K562 (cell line): ENCODE data around the gene HOXD4. TPM values are rescaled to one million over a fixed set of nuclear protein-coding genes. Genes with fewer than 3 reads are reported as not detected.

Source experiments
- ATAC-seq: fragments of 200-7000 bp; cut with Tn5 transposase; 3 replicates; pipeline ENCODE4 v1.9.1; 2020; ENCODE audit warnings: moderate library complexity
- BruUV-seq: library from RNA; stranded (reverse); fragments of 400-500 nt; replicated peaks from 2 replicates; lab custom pipeline; 2021; lab: Mats Ljungman, UMichigan
- CTCF ChIA-PET: fragments of 300-600 bp; formaldehyde crosslinking; extraction: SDS; loops from one replicate; lab custom pipeline; 2021; ENCODE audit warnings: low intra/inter-chr PET ratio; lab: Yijun Ruan, JAX
- POLR2A ChIA-PET: fragments of 300-600, 350-650 bp; sonication (Branson Sonifier 250); formaldehyde crosslinking; extraction: SDS; loops from one replicate; lab custom pipeline; 2021; ENCODE audit warnings: antibody characterized with exemption, inconsistent platforms; lab: Yijun Ruan, JAX
- DNase-seq, 4 experiments: peaks; one replicate each; pipeline versions ENCODE4 v3.0.0 to v3.0.0-alpha.2; 2011 to 2018; ENCODE audit warnings: low spot score in 3 of 4, mixed read lengths in 3 of 4; ENCODE audit errors: extremely low read depth in 1 of 4
- FAIRE-seq: peaks from 2 replicates; lab custom pipeline; 2011; peaks lifted over from hg19 to GRCh38; lab: Jason Lieb, UNC
- H2AFZ ChIP-seq: 2 replicates; pipeline ENCODE4 v1.6.0; 2011; ENCODE audit warnings: low read depth, low read length, control low read depth, inconsistent platforms
- H3K27ac ChIP-seq: fragments of 200-600 bp; 3 replicates; pipeline ENCODE4 v1.8.0; 2011; ENCODE audit warnings: low read depth, mild to moderate bottlenecking, control low read depth, inconsistent platforms, low read length, moderate library complexity, mixed read lengths; ENCODE audit errors: extremely low read depth
- H3K27me3 ChIP-seq, 2 experiments: fragments of 300-600 bp in 1 of 2; 2 replicates in 1 of 2; 3 replicates in 1 of 2; pipeline versions ENCODE4 v1.6.0 to v1.8.0; 2011; ENCODE audit warnings: inconsistent platforms in 2 of 2, low read length in 2 of 2, mild to moderate bottlenecking in 1 of 2, mixed read lengths in 1 of 2, moderate library complexity in 1 of 2; ENCODE audit not compliant: control insufficient read depth in 2 of 2, insufficient read depth in 2 of 2
- H3K36me3 ChIP-seq: fragments of 300-600 bp; 3 replicates; pipeline ENCODE4 v1.8.0; 2011; ENCODE audit warnings: mild to moderate bottlenecking, low read length, inconsistent platforms; ENCODE audit not compliant: control insufficient read depth, insufficient read depth
- H3K4me1 ChIP-seq, 2 experiments: fragments of 200-600 bp in 1 of 2; replicated peaks in 1 of 2; 2 replicates in 1 of 2; 3 replicates in 1 of 2; pipeline versions ENCODE4 v1.5.1 to v1.8.0; 2011; ENCODE audit warnings: inconsistent platforms in 2 of 2, low read length in 2 of 2, mild to moderate bottlenecking in 1 of 2, mixed read lengths in 1 of 2, moderate library complexity in 1 of 2; ENCODE audit not compliant: control insufficient read depth in 2 of 2, insufficient read depth in 2 of 2
- H3K4me2 ChIP-seq: 2 replicates; pipeline ENCODE4 v1.6.1; 2011; ENCODE audit warnings: low read length, control low read depth, inconsistent platforms, mixed read lengths; ENCODE audit not compliant: insufficient read depth
- H3K4me3 ChIP-seq: fragments of 200-600 bp; sonication (generic), shearing (Covaris generic); 2 replicates; pipeline ENCODE4 v1.5.1; 2016; ENCODE audit warnings: control low read depth, inconsistent platforms
- H3K79me2 ChIP-seq: fragments of 200-600 bp; 3 replicates; pipeline ENCODE4 v1.8.0; 2011; ENCODE audit warnings: low read length, inconsistent platforms; ENCODE audit not compliant: control insufficient read depth, insufficient read depth
- H3K9ac ChIP-seq, 2 experiments: 2 replicates each; pipeline versions ENCODE4 v1.6.0 to v1.6.1; 2011; ENCODE audit warnings: low read depth in 2 of 2, low read length in 2 of 2, control low read depth in 1 of 2, inconsistent platforms in 1 of 2, mild to moderate bottlenecking in 1 of 2, mixed read lengths in 1 of 2; ENCODE audit not compliant: insufficient read depth in 1 of 2
- H3K9me1 ChIP-seq: one replicate; pipeline ENCODE4 v1.6.0; 2011; ENCODE audit warnings: inconsistent platforms, mild to moderate bottlenecking, low read length, moderate library complexity; ENCODE audit not compliant: control insufficient read depth, insufficient read depth
- H3K9me3 ChIP-seq: replicated peaks from 2 replicates; pipeline ENCODE4 v1.5.1; 2011; ENCODE audit warnings: low read depth, low read length, inconsistent platforms; ENCODE audit not compliant: control insufficient read depth, insufficient read depth
- H4K20me1 ChIP-seq: replicated peaks from 2 replicates; pipeline ENCODE4 v1.6.1; 2011; ENCODE audit warnings: low read length, inconsistent platforms, mixed read lengths; ENCODE audit not compliant: control insufficient read depth, insufficient read depth
- CGGBP1 ChIP-seq: fragments of 250-450 bp; sonication (Bioruptor Pico); IDR thresholded peaks from 2 replicates; pipeline ENCODE4 v1.9.0; 2021; ENCODE audit warnings: mild to moderate bottlenecking
- EP400 ChIP-seq: fragments of 450-650 bp; IDR thresholded peaks from 2 replicates; pipeline ENCODE4 v1.6.1; 2017; ENCODE audit warnings: antibody characterized with exemption, mild to moderate bottlenecking, moderate library complexity
- FOXK2 ChIP-seq, 2 experiments: fragments of 450-650 bp; IDR thresholded peaks in 1 of 2; conservative IDR thresholded peaks in 1 of 2; 2 replicates each; pipeline ENCODE4 v1.6.1; 2016; ENCODE audit warnings: low read depth in 2 of 2, mild to moderate bottlenecking in 1 of 2
- HNRNPLL ChIP-seq: fragments of 200-400 bp; formaldehyde crosslinking; IDR thresholded peaks from 2 replicates; pipeline ENCODE4 v1.6.1; 2017; ENCODE audit warnings: low read length, low read depth, mild to moderate bottlenecking; ENCODE audit not compliant: poor library complexity, severe bottlenecking
- KDM5B ChIP-seq: fragments of 200-600 bp; sonication (generic); IDR thresholded peaks from 2 replicates; pipeline ENCODE4 v1.6.1; 2012; ENCODE audit warnings: low read depth, mild to moderate bottlenecking, moderate library complexity, low read length, control low read depth, inconsistent platforms; ENCODE audit not compliant: insufficient replicate concordance
- MLX ChIP-seq, 2 experiments: fragments of 450-650 bp in 1 of 2; sonication (generic) in 1 of 2; formaldehyde crosslinking; conservative IDR thresholded peaks; 2 replicates each; pipeline versions ENCODE4 v1.4.0 to v1.8.1; 2020 to 2022; ENCODE audit warnings: mild to moderate bottlenecking in 1 of 2, missing genetic modification reagents in 1 of 2
- NCOA2 ChIP-seq, 2 experiments: fragments of 450-650 bp; IDR thresholded peaks; 2 replicates each; pipeline ENCODE4 v1.6.1; 2018; ENCODE audit warnings: mild to moderate bottlenecking in 2 of 2, moderate library complexity in 1 of 2; ENCODE audit not compliant: partially characterized antibody in 2 of 2
- NFATC3 ChIP-seq: fragments of 450-650 bp; IDR thresholded peaks from 2 replicates; pipeline ENCODE4 v1.6.1; 2017; ENCODE audit warnings: mild to moderate bottlenecking
- POLR2AphosphoS5 ChIP-seq: IDR thresholded peaks from 2 replicates; pipeline ENCODE4 v1.6.1; 2011; ENCODE audit warnings: mild to moderate bottlenecking, low read depth, low read length, moderate library complexity; ENCODE audit not compliant: control insufficient read depth, insufficient read depth
- PRDM10 ChIP-seq: fragments of 450-650 bp; IDR thresholded peaks from 2 replicates; pipeline ENCODE4 v1.6.1; 2018; ENCODE audit not compliant: partially characterized antibody
- PTBP1 ChIP-seq: fragments of 200-400 bp; formaldehyde crosslinking; IDR thresholded peaks from 2 replicates; pipeline ENCODE4 v1.6.1; 2017; ENCODE audit warnings: low read depth, low read length
- WGBS: fragments of 100-300 bp; shearing (Covaris generic); methylation state at CpG from one replicate; pipeline ENCODE4 v1.1.6; 2016; ENCODE audit warnings: low coverage, mixed read lengths; ENCODE audit not compliant: insufficient coverage; ENCODE audit errors: missing lambda C conversion rate; 5-methylcytosine and 5-hydroxymethylcytosine counted together
- in situ Hi-C: fragments of 300-500 bp; cut with MboI; formaldehyde crosslinking; loops from 4 replicates; pipeline ENCODE4 v1.15.0; 2018; ENCODE audit warnings: inconsistent platforms, mixed read lengths
- intact Hi-C: fragments of 100-400 bp; cut with micrococcal nuclease; formaldehyde crosslinking; loops from 2 replicates; pipeline ENCODE4 v1.14.2; 2022
- polyA plus RNA-seq, 8 experiments: library from polyadenylated mRNA; depleted of rRNA in 4 of 8; stranded (reverse) in 5 of 8; unstranded in 3 of 8; fragments of >200 nt; fragmentation: Nextera tagmentation in 2 of 8; fragmentation: Illumina TruSeq in 1 of 8; extraction: Ambion mirVana in 2 of 8; extraction: Trizol in 1 of 8; gene quantifications; 2 replicates each; pipeline versions ENCODE4 v1.2.1 to v1.2.3, GENCODE V29; 2011 to 2014; ENCODE audit warnings: inconsistent platforms in 1 of 8, missing spikeins in 1 of 8
- total RNA-seq, 7 experiments: library from RNA; depleted of rRNA in 6 of 7; stranded (reverse); fragments of >200 nt in 6 of 7; fragmentation: Illumina TruSeq in 2 of 7; extraction: Trizol in 2 of 7; gene quantifications; 2 replicates each; pipeline versions ENCODE4 v1.2.1 to v1.2.3, GENCODE V29; 2011 to 2021; ENCODE audit warnings: low replicate concordance in 1 of 7
- TF ChIP-seq, protein P1 (sequence below): fragments of 450-650 bp; conservative IDR thresholded peaks from 2 replicates; pipeline ENCODE4 v1.6.1; 2016; ENCODE audit warnings: missing genetic modification characterization, low read depth, mild to moderate bottlenecking, missing compliant biosample characterization, moderate library complexity
- TF ChIP-seq, protein P2 (sequence below): sonication (generic); formaldehyde crosslinking; IDR thresholded peaks from 2 replicates; pipeline ENCODE4 v1.8.0; 2022; ENCODE audit warnings: mild to moderate bottlenecking, missing genetic modification reagents, borderline replicate concordance

Gene HOXD4
- total and polyA plus RNA-seq, 9 of the 15 experiments (the other 6 are each of a cell fraction or from before 2014, with no cell fraction given) = not detected

DNA sequence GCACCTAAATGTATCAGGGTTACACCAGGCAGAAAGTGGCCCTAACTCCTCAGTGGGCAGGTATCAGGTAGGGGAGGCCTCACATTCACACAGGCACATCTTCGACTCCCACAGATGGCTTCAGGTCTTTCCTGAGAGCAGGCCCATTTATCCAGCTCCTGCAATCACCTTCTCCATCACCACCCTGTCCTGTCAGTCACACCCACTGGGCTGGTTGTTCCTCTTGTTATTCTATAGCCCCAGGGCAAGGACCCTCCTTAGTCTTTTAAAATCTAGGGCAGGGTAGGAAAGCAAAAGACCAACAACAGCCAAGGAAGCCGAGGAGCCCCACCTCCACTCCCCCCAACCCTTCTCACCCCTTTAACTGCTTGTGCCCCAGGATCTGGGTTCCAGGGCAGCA lies 9.1 kb upstream of the HOXD4 start:
- WGBS = 0% methylated on average over 2 of the region's 2 CpGs
- Histone ChIP-seq H3K9ac (no peak overlapping the region), H3K79me2 (no peaks in the 10 kb centered on the region), H2AFZ (no peak overlapping the region), H3K9me3 (no peaks in the 10 kb centered on the region; the same call in 1 of the 2 replicates), H3K4me3 (no peak overlapping the region), H3K36me3 (no peaks in the 10 kb centered on the region), H3K27me3 (peaks cover 25 to 35% of the 10 kb centered on the region in 2 experiments; a peak in 4 of 5 replicates), H3K4me2 (no peak overlapping the region), H3K4me1 (peaks cover 0 to 9% of the 10 kb centered on the region in 2 experiments; a peak in 2 of 5 replicates), H4K20me1 (no peaks in the 10 kb centered on the region; the same call in 1 of the 2 replicates), H3K27ac (no peak overlapping the region), H3K9me1 (no peaks in the 10 kb centered on the region)
- intact Hi-C loops (loop anchor here (10.0 kb wide), 2 partner anchors 233 to 1613 kb away; no protein-coding TSS in a partner anchor), in situ Hi-C loops (loop anchor here (5.0 to 25.0 kb wide), 3 partner anchors 315 to 1620 kb away; no protein-coding TSS in a partner anchor)
- CTCF ChIA-PET = interaction anchor here (0.7 kb wide), 1 partner anchor 1462 kb away, joined by 4 read pairs; no protein-coding TSS in a partner anchor
- POLR2A ChIA-PET = interaction anchor here (0.5 kb wide), 1 partner anchor 33 kb away, joined by 5 read pairs; no protein-coding TSS in a partner anchor
- FAIRE-seq (no peak), ATAC-seq (no peak), DNase-seq (no peak)
- no TSS peak for BruUV-seq
- TF ChIP-seq PTBP1 = no peak
- TF ChIP-seq EP400 = no peak
- no peak for TF ChIP-seq KDM5B
- no peak for TF ChIP-seq NCOA2 (IDR thresholded peaks at IDR 0.05; ENCODE audit: partially characterized antibody in 2 of 2)
- TF ChIP-seq MLX (CRISPR knock-in tag; conservative IDR thresholded peaks at IDR 0.05) = no peak
- no peak for TF ChIP-seq NFATC3
- TF ChIP-seq, protein P1, sequence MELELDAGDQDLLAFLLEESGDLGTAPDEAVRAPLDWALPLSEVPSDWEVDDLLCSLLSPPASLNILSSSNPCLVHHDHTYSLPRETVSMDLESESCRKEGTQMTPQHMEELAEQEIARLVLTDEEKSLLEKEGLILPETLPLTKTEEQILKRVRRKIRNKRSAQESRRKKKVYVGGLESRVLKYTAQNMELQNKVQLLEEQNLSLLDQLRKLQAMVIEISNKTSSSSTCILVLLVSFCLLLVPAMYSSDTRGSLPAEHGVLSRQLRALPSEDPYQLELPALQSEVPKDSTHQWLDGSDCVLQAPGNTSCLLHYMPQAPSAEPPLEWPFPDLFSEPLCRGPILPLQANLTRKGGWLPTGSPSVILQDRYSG (tag) = no peak
- no peak for TF ChIP-seq CGGBP1 (CRISPR knock-in tag)
- no peak for TF ChIP-seq PRDM10
- TF ChIP-seq HNRNPLL = no peak
- TF ChIP-seq, protein P2, sequence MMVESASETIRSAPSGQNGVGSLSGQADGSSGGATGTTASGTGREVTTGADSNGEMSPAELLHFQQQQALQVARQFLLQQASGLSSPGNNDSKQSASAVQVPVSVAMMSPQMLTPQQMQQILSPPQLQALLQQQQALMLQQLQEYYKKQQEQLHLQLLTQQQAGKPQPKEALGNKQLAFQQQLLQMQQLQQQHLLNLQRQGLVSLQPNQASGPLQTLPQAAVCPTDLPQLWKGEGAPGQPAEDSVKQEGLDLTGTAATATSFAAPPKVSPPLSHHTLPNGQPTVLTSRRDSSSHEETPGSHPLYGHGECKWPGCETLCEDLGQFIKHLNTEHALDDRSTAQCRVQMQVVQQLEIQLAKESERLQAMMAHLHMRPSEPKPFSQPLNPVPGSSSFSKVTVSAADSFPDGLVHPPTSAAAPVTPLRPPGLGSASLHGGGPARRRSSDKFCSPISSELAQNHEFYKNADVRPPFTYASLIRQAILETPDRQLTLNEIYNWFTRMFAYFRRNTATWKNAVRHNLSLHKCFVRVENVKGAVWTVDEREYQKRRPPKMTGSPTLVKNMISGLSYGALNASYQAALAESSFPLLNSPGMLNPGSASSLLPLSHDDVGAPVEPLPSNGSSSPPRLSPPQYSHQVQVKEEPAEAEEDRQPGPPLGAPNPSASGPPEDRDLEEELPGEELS (CRISPR knock-in tag) = no peak
- TF ChIP-seq POLR2AphosphoS5 = no peak
- TF ChIP-seq FOXK2 (conservative IDR thresholded peaks at IDR 0.05 in 1 of 2, IDR thresholded peaks at IDR 0.05 in 1 of 2; ENCODE audit: low read depth in 2 of 2) = no peak
